GM20431 (cell line): ENCODE measurements around the gene MARVELD3.

Experiments
- in situ Hi-C: fragments of 300-500 bp; cut with MseI, MboI; formaldehyde crosslinking; loops from one replicate; pipeline ENCODE4 v1.15.0; 2020; ENCODE audit warnings: low sequenced_read_pairs; ENCODE audit not compliant: unreplicated experiment

MARVELD3 gene

GRCh38 chr16:71618429-71618828 lies 7.6 kb upstream of the MARVELD3 start:
- in situ Hi-C loops = no loop called here

GRCh38 chr16:71622088-71622487 lies 3.9 kb upstream of the MARVELD3 start:
- in situ Hi-C loops = no loop called here

- in situ Hi-C loops = no loop called here
These were observed 2.4 kb upstream of the MARVELD3 start for GRCh38 chr16:71623597-71623996.

GRCh38 chr16:71625113-71625850 lies 702 bp upstream of the MARVELD3 start:
- in situ Hi-C loops = loop anchor here (25.0 kb wide), 1 partner anchor 112 kb away; no protein-coding TSS in a partner anchor

- in situ Hi-C loops = loop anchor here (25.0 kb wide), 1 partner anchor 110 kb away; no protein-coding TSS in a partner anchor
These were observed 852 bp downstream of the MARVELD3 start for GRCh38 chr16:71626858-71627213.

GRCh38 chr16:71627731-71628181 lies 1.8 kb downstream of the MARVELD3 start:
- in situ Hi-C loops = loop anchor here (25.0 kb wide), 1 partner anchor 110 kb away; no protein-coding TSS in a partner anchor

- in situ Hi-C loops = loop anchor here (25.0 kb wide), 1 partner anchor 108 kb away; no protein-coding TSS in a partner anchor
These were observed 2.8 kb downstream of the MARVELD3 start for GRCh38 chr16:71628810-71629209.

GRCh38 chr16:71629278-71630016 lies 3.5 kb downstream of the MARVELD3 start:
- in situ Hi-C loops = loop anchor here (25.0 kb wide), 1 partner anchor 108 kb away; no protein-coding TSS in a partner anchor

- in situ Hi-C loops = loop anchor here (25.0 kb wide), 1 partner anchor 106 kb away; no protein-coding TSS in a partner anchor
These were observed 4.8 kb downstream of the MARVELD3 start for GRCh38 chr16:71630808-71631207.

- in situ Hi-C loops = loop anchor here (25.0 kb wide), 1 partner anchor 106 kb away; no protein-coding TSS in a partner anchor
These were observed 5.8 kb downstream of the MARVELD3 start for GRCh38 chr16:71631776-71632175.

- in situ Hi-C loops = loop anchor here (25.0 kb wide), 1 partner anchor 102 kb away; no protein-coding TSS in a partner anchor
These were observed 9.6 kb downstream of the MARVELD3 start for GRCh38 chr16:71635632-71636031.

GRCh38 chr16:71637398-71637797 lies 11.4 kb downstream of the MARVELD3 start:
- in situ Hi-C loops = loop anchor here (25.0 kb wide), 1 partner anchor 100 kb away; no protein-coding TSS in a partner anchor

GRCh38 chr16:71645450-71645849 lies 19.5 kb downstream of the MARVELD3 start:
- in situ Hi-C loops = loop anchor here (10.0 to 25.0 kb wide), 2 partner anchors 92 to 309 kb away; no protein-coding TSS in a partner anchor

- in situ Hi-C loops = loop anchor here (10.0 to 25.0 kb wide), 2 partner anchors 90 to 307 kb away; no protein-coding TSS in a partner anchor
These were observed 21.4 kb downstream of the MARVELD3 start for GRCh38 chr16:71647391-71647790.

- in situ Hi-C loops = loop anchor here (10.0 to 25.0 kb wide), 2 partner anchors 89 to 307 kb away; no protein-coding TSS in a partner anchor
These were observed 22.2 kb downstream of the MARVELD3 start for GRCh38 chr16:71648162-71648561.

GRCh38 chr16:71648921-71649320 lies 22.9 kb downstream of the MARVELD3 start:
- in situ Hi-C loops = loop anchor here (10.0 to 25.0 kb wide), 2 partner anchors 88 to 306 kb away; no protein-coding TSS in a partner anchor

GRCh38 chr16:71649704-71650103 lies 23.7 kb downstream of the MARVELD3 start:
- in situ Hi-C loops = loop anchor here (10.0 to 25.0 kb wide), 2 partner anchors 88 to 305 kb away; no protein-coding TSS in a partner anchor

GRCh38 chr16:71658771-71659170 lies 32.8 kb downstream of the MARVELD3 start:
- in situ Hi-C loops = no loop called here

GRCh38 chr16:71659471-71659870 lies 33.5 kb downstream of the MARVELD3 start:
- in situ Hi-C loops = no loop called here

GRCh38 chr16:71666264-71666663 lies 40.3 kb downstream of the MARVELD3 start:
- in situ Hi-C loops = no loop called here
